ENCODE results near the gene KPNA4.

- TF ChIP-seq, protein P1, sequence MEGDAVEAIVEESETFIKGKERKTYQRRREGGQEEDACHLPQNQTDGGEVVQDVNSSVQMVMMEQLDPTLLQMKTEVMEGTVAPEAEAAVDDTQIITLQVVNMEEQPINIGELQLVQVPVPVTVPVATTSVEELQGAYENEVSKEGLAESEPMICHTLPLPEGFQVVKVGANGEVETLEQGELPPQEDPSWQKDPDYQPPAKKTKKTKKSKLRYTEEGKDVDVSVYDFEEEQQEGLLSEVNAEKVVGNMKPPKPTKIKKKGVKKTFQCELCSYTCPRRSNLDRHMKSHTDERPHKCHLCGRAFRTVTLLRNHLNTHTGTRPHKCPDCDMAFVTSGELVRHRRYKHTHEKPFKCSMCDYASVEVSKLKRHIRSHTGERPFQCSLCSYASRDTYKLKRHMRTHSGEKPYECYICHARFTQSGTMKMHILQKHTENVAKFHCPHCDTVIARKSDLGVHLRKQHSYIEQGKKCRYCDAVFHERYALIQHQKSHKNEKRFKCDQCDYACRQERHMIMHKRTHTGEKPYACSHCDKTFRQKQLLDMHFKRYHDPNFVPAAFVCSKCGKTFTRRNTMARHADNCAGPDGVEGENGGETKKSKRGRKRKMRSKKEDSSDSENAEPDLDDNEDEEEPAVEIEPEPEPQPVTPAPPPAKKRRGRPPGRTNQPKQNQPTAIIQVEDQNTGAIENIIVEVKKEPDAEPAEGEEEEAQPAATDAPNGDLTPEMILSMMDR (IDR thresholded peaks at IDR 0.05): no peak
- no peak for TF ChIP-seq POLR2A (IDR thresholded peaks at IDR 0.05)
Measured at GRCh38 chr3:160472344-160472743, 93.0 kb downstream of the KPNA4 start.
